B cell (primary cell): ENCODE results near the gene TIFAB. TPM values are rescaled to one million over a fixed set of nuclear protein-coding genes. Genes with fewer than 3 reads are reported as not detected.

Source experiments
- ATAC-seq: fragments of 200-7000 bp; cut with Tn5 transposase; one replicate; pipeline ENCODE4 v1.10.0; 2021; ENCODE audit warnings: low read depth, mild to moderate bottlenecking, moderate number of reproducible peaks, moderate library complexity
- CTCF ChIA-PET: fragments of 350-600 bp; sonication (Branson Sonifier 250); formaldehyde crosslinking; loops from one replicate; lab custom pipeline; 2021; ENCODE audit warnings: antibody characterized with exemption, inconsistent platforms; lab: Charles Lee
- POLR2A ChIA-PET: fragments of 350-600 bp; sonication (Branson Sonifier 250); formaldehyde crosslinking; loops from one replicate; lab custom pipeline; 2021; ENCODE audit warnings: antibody characterized with exemption; lab: Charles Lee
- DNase-seq: peaks from one replicate; pipeline ENCODE4 v3.0.0; 2013
- H2AFZ ChIP-seq: 2 replicates; pipeline ENCODE4 v1.6.1; 2012; ENCODE audit warnings: mild to moderate bottlenecking, low read depth, low read length; ENCODE audit not compliant: insufficient read depth, poor library complexity, severe bottlenecking
- H3K27ac ChIP-seq, 2 donors: 1 replicate in 1 of 2; 2 replicates in 1 of 2; pipeline ENCODE4 v1.5.1; 2012 to 2013; ENCODE audit warnings: low read length in 2 of 2, mild to moderate bottlenecking in 2 of 2, moderate library complexity in 1 of 2
- H3K27me3 ChIP-seq, 4 experiments: fragments of 200-600 bp in 1 of 4; sonication (generic) in 1 of 4; replicated peaks in 1 of 4; 1 replicate in 2 of 4; 2 replicates in 2 of 4; pipeline versions ENCODE4 v1.6.1 to v1.7.0; 2013 to 2016; ENCODE audit warnings: low read length in 3 of 4, mild to moderate bottlenecking in 2 of 4, mixed read lengths in 1 of 4, moderate library complexity in 1 of 4; ENCODE audit not compliant: insufficient read depth in 4 of 4, control insufficient read depth in 3 of 4; ENCODE audit errors: control extremely low read depth in 1 of 4
- H3K36me3 ChIP-seq, 2 experiments: replicated peaks in 1 of 2; 1 replicate in 1 of 2; 2 replicates in 1 of 2; pipeline versions ENCODE4 v1.6.1 to v1.7.1; 2013; ENCODE audit warnings: low read length in 1 of 2; ENCODE audit not compliant: insufficient read depth in 2 of 2, control insufficient read depth in 1 of 2; ENCODE audit errors: control extremely low read depth in 1 of 2, extremely low read depth in 1 of 2
- H3K4me1 ChIP-seq, 2 donors: fragments of 200-600 bp in 1 of 2; sonication (generic) in 1 of 2; 1 replicate in 1 of 2; 2 replicates in 1 of 2; pipeline versions ENCODE4 v1.5.1 to v1.6.1; 2013 to 2017; ENCODE audit warnings: low read length in 2 of 2; ENCODE audit not compliant: control insufficient read depth in 2 of 2, insufficient read depth in 2 of 2
- H3K4me2 ChIP-seq: replicated peaks from 2 replicates; pipeline ENCODE3; 2012; ENCODE audit warnings: mild to moderate bottlenecking, low read depth, low read length; ENCODE audit not compliant: poor library complexity, severe bottlenecking
- H3K4me3 ChIP-seq, 5 experiments: fragments of 200-600 bp in 1 of 5; sonication (generic) in 1 of 5; 1 replicate in 3 of 5; 2 replicates in 2 of 5; pipeline versions ENCODE4 v1.5.1 to v1.7.0; 2011 to 2016; ENCODE audit warnings: low read length in 4 of 5, mild to moderate bottlenecking in 4 of 5, low read depth in 2 of 5, control low read depth in 1 of 5, moderate library complexity in 1 of 5; ENCODE audit not compliant: insufficient read depth in 1 of 5; ENCODE audit errors: control extremely low read depth in 1 of 5, extremely low read depth in 1 of 5
- H3K79me2 ChIP-seq: fragments of 200-600 bp; sonication (generic); one replicate; pipeline ENCODE4 v1.6.0; 2016; ENCODE audit warnings: low read length; ENCODE audit not compliant: control insufficient read depth, insufficient read depth
- H3K9ac ChIP-seq: fragments of 200-600 bp; sonication (generic); 2 replicates; pipeline ENCODE4 v1.6.1; 2017; ENCODE audit warnings: mild to moderate bottlenecking, low read length, moderate library complexity
- H3K9me3 ChIP-seq, 3 donors: one replicate each; pipeline versions ENCODE4 v1.6.1 to v1.7.1; 2013; ENCODE audit warnings: low read length in 2 of 3; ENCODE audit not compliant: control insufficient read depth in 2 of 3, insufficient read depth in 1 of 3; ENCODE audit errors: control extremely low read depth in 1 of 3
- H4K20me1 ChIP-seq: 2 replicates; pipeline ENCODE4 v1.6.0; 2012; ENCODE audit warnings: mild to moderate bottlenecking, low read length; ENCODE audit not compliant: insufficient read depth, control insufficient read depth, poor library complexity, severe bottlenecking
- H3K27ac Mint-ChIP-seq: one replicate; pipeline ENCODE4 v1.8.0; 2021; ENCODE audit warnings: mixed read lengths
- H3K27me3 Mint-ChIP-seq: one replicate; pipeline ENCODE4 v1.8.0; 2021; ENCODE audit warnings: mixed read lengths
- H3K4me1 Mint-ChIP-seq: one replicate; pipeline ENCODE4 v1.8.0; 2021; ENCODE audit warnings: mixed read lengths
- H3K4me3 Mint-ChIP-seq: one replicate; pipeline ENCODE4 v1.8.0; 2021; ENCODE audit warnings: mixed read lengths
- H3K9me3 Mint-ChIP-seq: one replicate; pipeline ENCODE4 v1.8.0; 2022; ENCODE audit warnings: mixed read lengths; ENCODE audit not compliant: insufficient read depth
- EZH2 ChIP-seq: IDR thresholded peaks from 2 replicates; pipeline ENCODE4 v1.6.1; 2012; ENCODE audit warnings: borderline replicate concordance, low read depth, mild to moderate bottlenecking, moderate library complexity, low read length; ENCODE audit not compliant: insufficient read depth, poor library complexity, severe bottlenecking
- WGBS: methylation state at CpG from one replicate; pipeline ENCODE4 v1.1.5; 2013; ENCODE audit warnings: missing lambda C conversion rate; ENCODE audit not compliant: insufficient coverage; 5-methylcytosine and 5-hydroxymethylcytosine counted together
- intact Hi-C: fragments of 100-400 bp; cut with micrococcal nuclease; formaldehyde crosslinking; loops from one replicate; pipeline ENCODE4 v1.10.0; 2022
- polyA plus RNA-seq: library from polyadenylated mRNA; depleted of rRNA; stranded (reverse); fragments of >200 nt; gene quantifications from 2 replicates; pipeline ENCODE4 v1.2.3, GENCODE V29; 2012
- total RNA-seq, 2 donors: library from RNA; stranded (reverse); fragments of 120-200 nt in 1 of 2; gene quantifications; 1 replicate in 1 of 2; 2 replicates in 1 of 2; pipeline versions ENCODE4 v1.2.3 to v1.2.4, GENCODE V29; 2013 to 2022
- TF ChIP-seq, protein P1 (sequence below): fragments of 200-600 bp; IDR thresholded peaks from one replicate; pipeline ENCODE4 v1.8.0; 2022; ENCODE audit warnings: antibody characterized with exemption, mild to moderate bottlenecking

TIFAB gene
- total and polyA plus RNA-seq, 2 donors (not counting 1 experiment from before 2014, with no cell fraction given), result not detected

GRCh38 chr5:135447298-135447929 lies 4.7 kb downstream of the TIFAB start, which contains the start of gene DCANP1:
Gene DCANP1 (minus strand): TSS chr5:135447348. CDS start chr5:135447108, 240 bp downstream.
- Histone ChIP-seq H3K79me2 (no peaks in the 10 kb centered on the region), H2AFZ (no peak within 1 kb of the TSS), H3K9me3 (peaks cover 0 to 3% (median 0%) of the 10 kb centered on the region in 3 donors), H3K4me2 (no peak within 1 kb of the TSS), H3K36me3 (no peaks in the 10 kb centered on the region), H3K4me3 (no peak within 1 kb of the TSS), H3K27me3 (peaks cover 0 to 18% (median 0%) of the 10 kb centered on the region in 4 experiments), H3K27ac (no peak within 1 kb of the TSS), H4K20me1 (no peaks in the 10 kb centered on the region), H3K9ac (no peak within 1 kb of the TSS), H3K4me1 (peaks cover 0 to under 1% of the 10 kb centered on the region in 2 donors)
- 0% methylated on average over 1 of the region's 5 CpGs for WGBS
- H3K4me3 Mint-ChIP-seq, result no peak within 1 kb of the TSS
- ChIA-PET CTCF (interaction anchor here (0.8 to 1.6 kb wide), 3 partner anchors 8 to 10 kb away, joined by 3 to 9 read pairs (median 3); no protein-coding TSS in a partner anchor), POLR2A (no interaction called here)
- H3K27me3 Mint-ChIP-seq, result peaks cover 36% of the 10 kb centered on the region
- H3K4me1 Mint-ChIP-seq, result peaks cover 3% of the 10 kb centered on the region
- H3K27ac Mint-ChIP-seq, result no peak within 1 kb of the TSS
- ATAC-seq, result no peak
- TF ChIP-seq EZH2, result no peak
- TF ChIP-seq, protein P1, sequence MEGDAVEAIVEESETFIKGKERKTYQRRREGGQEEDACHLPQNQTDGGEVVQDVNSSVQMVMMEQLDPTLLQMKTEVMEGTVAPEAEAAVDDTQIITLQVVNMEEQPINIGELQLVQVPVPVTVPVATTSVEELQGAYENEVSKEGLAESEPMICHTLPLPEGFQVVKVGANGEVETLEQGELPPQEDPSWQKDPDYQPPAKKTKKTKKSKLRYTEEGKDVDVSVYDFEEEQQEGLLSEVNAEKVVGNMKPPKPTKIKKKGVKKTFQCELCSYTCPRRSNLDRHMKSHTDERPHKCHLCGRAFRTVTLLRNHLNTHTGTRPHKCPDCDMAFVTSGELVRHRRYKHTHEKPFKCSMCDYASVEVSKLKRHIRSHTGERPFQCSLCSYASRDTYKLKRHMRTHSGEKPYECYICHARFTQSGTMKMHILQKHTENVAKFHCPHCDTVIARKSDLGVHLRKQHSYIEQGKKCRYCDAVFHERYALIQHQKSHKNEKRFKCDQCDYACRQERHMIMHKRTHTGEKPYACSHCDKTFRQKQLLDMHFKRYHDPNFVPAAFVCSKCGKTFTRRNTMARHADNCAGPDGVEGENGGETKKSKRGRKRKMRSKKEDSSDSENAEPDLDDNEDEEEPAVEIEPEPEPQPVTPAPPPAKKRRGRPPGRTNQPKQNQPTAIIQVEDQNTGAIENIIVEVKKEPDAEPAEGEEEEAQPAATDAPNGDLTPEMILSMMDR, result no peak
- intact Hi-C loops, result no loop called here
- no peak for DNase-seq
- H3K9me3 Mint-ChIP-seq, result no peaks in the 10 kb centered on the region

DNA sequence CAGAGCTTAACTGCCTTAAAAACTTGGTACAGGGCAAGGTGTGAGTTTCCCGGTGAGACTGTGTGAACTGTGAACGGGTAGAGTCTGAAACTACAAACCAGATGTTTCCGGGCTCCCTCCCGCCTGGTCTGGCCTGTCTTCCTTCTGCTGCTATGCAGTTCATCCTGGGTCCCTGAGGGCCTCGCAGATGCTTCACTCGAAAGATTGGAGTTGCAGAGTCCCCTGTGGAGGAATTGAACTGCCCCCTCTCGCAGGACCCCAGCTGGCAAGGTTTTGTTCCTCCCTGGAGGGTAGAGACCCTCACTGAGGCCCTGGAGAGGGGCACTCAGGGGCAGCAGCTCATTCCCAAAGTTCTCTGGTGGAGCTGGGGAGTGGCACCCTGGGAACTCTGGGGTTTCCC lies 5.5 kb downstream of the TIFAB start:
- no peaks in the 10 kb centered on the region for H4K20me1 ChIP-seq
- Mint-ChIP-seq H3K4me3 (no peak overlapping the region), H3K4me1 (peaks cover 3% of the 10 kb centered on the region), H3K9me3 (no peaks in the 10 kb centered on the region), H3K27ac (no peak overlapping the region), H3K27me3 (peaks cover 36% of the 10 kb centered on the region)
- no peak overlapping the region for H3K9ac ChIP-seq
- no peaks in the 10 kb centered on the region for H3K9me3 ChIP-seq
- no peak for ATAC-seq
- POLR2A ChIA-PET, result no interaction called here
- no peak overlapping the region for H2AFZ ChIP-seq
- H3K4me1 ChIP-seq, result peaks cover 0 to 8% of the 10 kb centered on the region in 2 donors
- 1% methylated on average over 6 of the region's 7 CpGs for WGBS
- no peak overlapping the region for H3K4me3 ChIP-seq
- CTCF ChIA-PET, result interaction anchor here (0.8 to 3.0 kb wide), 5 partner anchors 8 to 20 kb away, joined by 3 to 11 read pairs (median 3); no protein-coding TSS in a partner anchor
- H3K4me2 ChIP-seq, result no peak overlapping the region
- intact Hi-C loops, result no loop called here
- H3K36me3 ChIP-seq, result no peaks in the 10 kb centered on the region
- TF ChIP-seq, protein P1, result no peak
- no peak for TF ChIP-seq EZH2
- no peak for DNase-seq
- peaks cover 0 to 20% (median 0%) of the 10 kb centered on the region in 4 experiments for H3K27me3 ChIP-seq
- H3K27ac ChIP-seq, result no peak overlapping the region
- no peaks in the 10 kb centered on the region for H3K79me2 ChIP-seq
